ENCODE measurements around the gene CBLN3.

- TF ChIP-seq, protein P1, sequence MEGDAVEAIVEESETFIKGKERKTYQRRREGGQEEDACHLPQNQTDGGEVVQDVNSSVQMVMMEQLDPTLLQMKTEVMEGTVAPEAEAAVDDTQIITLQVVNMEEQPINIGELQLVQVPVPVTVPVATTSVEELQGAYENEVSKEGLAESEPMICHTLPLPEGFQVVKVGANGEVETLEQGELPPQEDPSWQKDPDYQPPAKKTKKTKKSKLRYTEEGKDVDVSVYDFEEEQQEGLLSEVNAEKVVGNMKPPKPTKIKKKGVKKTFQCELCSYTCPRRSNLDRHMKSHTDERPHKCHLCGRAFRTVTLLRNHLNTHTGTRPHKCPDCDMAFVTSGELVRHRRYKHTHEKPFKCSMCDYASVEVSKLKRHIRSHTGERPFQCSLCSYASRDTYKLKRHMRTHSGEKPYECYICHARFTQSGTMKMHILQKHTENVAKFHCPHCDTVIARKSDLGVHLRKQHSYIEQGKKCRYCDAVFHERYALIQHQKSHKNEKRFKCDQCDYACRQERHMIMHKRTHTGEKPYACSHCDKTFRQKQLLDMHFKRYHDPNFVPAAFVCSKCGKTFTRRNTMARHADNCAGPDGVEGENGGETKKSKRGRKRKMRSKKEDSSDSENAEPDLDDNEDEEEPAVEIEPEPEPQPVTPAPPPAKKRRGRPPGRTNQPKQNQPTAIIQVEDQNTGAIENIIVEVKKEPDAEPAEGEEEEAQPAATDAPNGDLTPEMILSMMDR (IDR thresholded peaks at IDR 0.05 in 2 of 3, conservative IDR thresholded peaks at IDR 0.05 in 1 of 3; ENCODE audit: borderline replicate concordance in 1 of 3, insufficient read depth in 1 of 3, low read depth in 2 of 3, low read length in 2 of 3): no peak
- no peak for TF ChIP-seq POLR2A (IDR thresholded peaks at IDR 0.05; ENCODE audit: borderline replicate concordance, extremely low read depth, insufficient read depth, insufficient read length)
- TF ChIP-seq REST (IDR thresholded peaks at IDR 0.05; ENCODE audit: low read depth): no peak
- TF ChIP-seq, protein P2, sequence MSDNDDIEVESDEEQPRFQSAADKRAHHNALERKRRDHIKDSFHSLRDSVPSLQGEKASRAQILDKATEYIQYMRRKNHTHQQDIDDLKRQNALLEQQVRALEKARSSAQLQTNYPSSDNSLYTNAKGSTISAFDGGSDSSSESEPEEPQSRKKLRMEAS (IDR thresholded peaks at IDR 0.05): no peak
- TF ChIP-seq, protein P3, sequence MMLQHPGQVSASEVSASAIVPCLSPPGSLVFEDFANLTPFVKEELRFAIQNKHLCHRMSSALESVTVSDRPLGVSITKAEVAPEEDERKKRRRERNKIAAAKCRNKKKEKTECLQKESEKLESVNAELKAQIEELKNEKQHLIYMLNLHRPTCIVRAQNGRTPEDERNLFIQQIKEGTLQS (IDR thresholded peaks at IDR 0.05): no peak
- TF ChIP-seq SP1 (IDR thresholded peaks at IDR 0.05; ENCODE audit: low read depth): no peak
- TF ChIP-seq POLR2AphosphoS5 (IDR thresholded peaks at IDR 0.05; ENCODE audit: low read depth, low read length): no peak
- TF ChIP-seq EZH2 (IDR thresholded peaks at IDR 0.05): no peak
- no peak for TF ChIP-seq ELF1 (IDR thresholded peaks at IDR 0.05; ENCODE audit: borderline replicate concordance, low read depth)
- no peak for TF ChIP-seq FOSL1 (IDR thresholded peaks at IDR 0.05; ENCODE audit: low read depth)
- TF ChIP-seq JUND (IDR thresholded peaks at IDR 0.05): no peak
- TF ChIP-seq, protein P4, sequence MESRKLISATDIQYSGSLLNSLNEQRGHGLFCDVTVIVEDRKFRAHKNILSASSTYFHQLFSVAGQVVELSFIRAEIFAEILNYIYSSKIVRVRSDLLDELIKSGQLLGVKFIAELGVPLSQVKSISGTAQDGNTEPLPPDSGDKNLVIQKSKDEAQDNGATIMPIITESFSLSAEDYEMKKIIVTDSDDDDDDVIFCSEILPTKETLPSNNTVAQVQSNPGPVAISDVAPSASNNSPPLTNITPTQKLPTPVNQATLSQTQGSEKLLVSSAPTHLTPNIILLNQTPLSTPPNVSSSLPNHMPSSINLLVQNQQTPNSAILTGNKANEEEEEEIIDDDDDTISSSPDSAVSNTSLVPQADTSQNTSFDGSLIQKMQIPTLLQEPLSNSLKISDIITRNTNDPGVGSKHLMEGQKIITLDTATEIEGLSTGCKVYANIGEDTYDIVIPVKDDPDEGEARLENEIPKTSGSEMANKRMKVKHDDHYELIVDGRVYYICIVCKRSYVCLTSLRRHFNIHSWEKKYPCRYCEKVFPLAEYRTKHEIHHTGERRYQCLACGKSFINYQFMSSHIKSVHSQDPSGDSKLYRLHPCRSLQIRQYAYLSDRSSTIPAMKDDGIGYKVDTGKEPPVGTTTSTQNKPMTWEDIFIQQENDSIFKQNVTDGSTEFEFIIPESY (IDR thresholded peaks at IDR 0.05; ENCODE audit: extremely low read depth, insufficient replicate concordance, low read length): no peak
Observed at GRCh38 chr14:24473211-24473610, 43.7 kb upstream of the CBLN3 start.
